Stomach (tissue), 4 donors: ENCODE results near the gene SLX1B.
"Not testable (repeated sequence)": the region's sequence is repeated elsewhere in the genome, so short reads cannot be mapped to it uniquely, and the experiment has no call there.

Experiments
- EP300 ChIP-seq: sonication (generic); formaldehyde crosslinking; IDR thresholded peaks from one replicate; pipeline ENCODE4 v1.6.1; 2017; ENCODE audit warnings: antibody characterized with exemption
- TF ChIP-seq, protein P1 (sequence below), 7 experiments: fragments of 450-650 bp in 4 of 7; fragments of 200-600 bp in 3 of 7; sonication (generic) in 3 of 7; IDR thresholded peaks; one replicate each; pipeline ENCODE4 v1.5.1; 2016 to 2019; ENCODE audit warnings: antibody characterized with exemption in 7 of 7, control low read depth in 2 of 7, mild to moderate bottlenecking in 1 of 7

DNA sequence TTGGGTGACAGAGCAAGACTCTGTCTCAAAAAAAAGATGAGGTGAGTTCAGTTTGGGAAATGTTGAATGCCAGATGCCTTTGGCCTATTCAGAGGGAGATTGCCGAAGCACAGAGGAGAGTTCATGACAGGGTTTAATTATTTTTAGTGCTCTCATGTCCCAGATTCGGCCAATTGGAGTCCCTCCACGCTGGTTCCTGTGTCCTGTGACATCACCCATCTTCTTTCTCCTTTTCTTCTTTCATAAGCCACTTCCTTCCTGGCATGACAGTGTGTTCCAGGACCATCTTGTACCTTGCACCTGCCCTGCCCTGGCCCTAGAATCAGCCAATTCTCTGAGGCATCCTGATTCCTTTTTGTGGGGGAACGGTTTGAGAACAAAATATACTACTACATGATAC lies 17.7 kb downstream of the SLX1B start:
- TF ChIP-seq, protein P1, sequence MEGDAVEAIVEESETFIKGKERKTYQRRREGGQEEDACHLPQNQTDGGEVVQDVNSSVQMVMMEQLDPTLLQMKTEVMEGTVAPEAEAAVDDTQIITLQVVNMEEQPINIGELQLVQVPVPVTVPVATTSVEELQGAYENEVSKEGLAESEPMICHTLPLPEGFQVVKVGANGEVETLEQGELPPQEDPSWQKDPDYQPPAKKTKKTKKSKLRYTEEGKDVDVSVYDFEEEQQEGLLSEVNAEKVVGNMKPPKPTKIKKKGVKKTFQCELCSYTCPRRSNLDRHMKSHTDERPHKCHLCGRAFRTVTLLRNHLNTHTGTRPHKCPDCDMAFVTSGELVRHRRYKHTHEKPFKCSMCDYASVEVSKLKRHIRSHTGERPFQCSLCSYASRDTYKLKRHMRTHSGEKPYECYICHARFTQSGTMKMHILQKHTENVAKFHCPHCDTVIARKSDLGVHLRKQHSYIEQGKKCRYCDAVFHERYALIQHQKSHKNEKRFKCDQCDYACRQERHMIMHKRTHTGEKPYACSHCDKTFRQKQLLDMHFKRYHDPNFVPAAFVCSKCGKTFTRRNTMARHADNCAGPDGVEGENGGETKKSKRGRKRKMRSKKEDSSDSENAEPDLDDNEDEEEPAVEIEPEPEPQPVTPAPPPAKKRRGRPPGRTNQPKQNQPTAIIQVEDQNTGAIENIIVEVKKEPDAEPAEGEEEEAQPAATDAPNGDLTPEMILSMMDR (IDR thresholded peaks at IDR 0.05) = not testable (repeated sequence)
- not testable (repeated sequence) for TF ChIP-seq EP300
